Pancreas (tissue), 10 donors: ENCODE data around the gene PROSER1. TPM values are rescaled to one million over a fixed set of nuclear protein-coding genes. Genes with fewer than 3 reads are reported as not detected.

Source experiments
- ATAC-seq, 4 donors: fragments of 200-7000 bp; cut with Tn5 transposase; one replicate each; pipeline versions ENCODE4 v1.8.0 to v1.9.1; 2020; ENCODE audit warnings: mild to moderate bottlenecking in 4 of 4, moderate library complexity in 4 of 4
- DNase-seq, 6 donors: peaks; one replicate each; pipeline ENCODE4 v3.0.0-alpha.2; 2020
- FAIRE-seq: peaks from 2 replicates; lab custom pipeline; 2012; peaks lifted over from hg19 to GRCh38; lab: Jason Lieb, UNC
- H3K27ac ChIP-seq, 4 donors: fragments of 200-600 bp; sonication (generic); 1 replicate in 3 of 4; 2 replicates in 1 of 4; pipeline versions ENCODE4 v1.5.0 to v1.8.0; 2020
- H3K27me3 ChIP-seq, 4 donors: fragments of 200-600 bp; one replicate each; pipeline ENCODE4 v1.8.0; 2021
- H3K36me3 ChIP-seq, 3 donors: fragments of 200-600 bp; sonication (generic) in 1 of 3; one replicate each; pipeline versions ENCODE4 v1.5.0 to v1.8.0; 2020 to 2021
- H3K4me1 ChIP-seq, 3 donors: fragments of 200-600 bp; one replicate each; pipeline ENCODE4 v1.8.0; 2021
- H3K4me3 ChIP-seq, 4 donors: fragments of 200-600 bp; sonication (generic) in 2 of 4; one replicate each; pipeline versions ENCODE4 v1.5.0 to v1.8.0; 2020 to 2021
- H3K9me3 ChIP-seq, 4 donors: fragments of 200-600 bp; one replicate each; pipeline ENCODE4 v1.8.0; 2021
- WGBS, 2 donors: extraction: QIAGEN DNeasy Blood & Tissue Kit; methylation state at CpG; one replicate each; pipeline ENCODE4 v1.1.7; 2013; 5-methylcytosine and 5-hydroxymethylcytosine counted together
- intact Hi-C, 3 donors: fragments of 100-400 bp; cut with DNase I; formaldehyde crosslinking; loops; one replicate each; pipeline versions ENCODE4 v1.11.1 to v1.14.2; 2022
- polyA plus RNA-seq, 2 donors: library from polyadenylated mRNA; stranded (reverse); fragments of 200-250 nt; gene quantifications; one replicate each; pipeline ENCODE4 v1.2.3, GENCODE V29; 2013
- total RNA-seq, 6 donors: library from RNA; stranded (reverse); fragmentation: NEBNext Ultra II Directional in 4 of 6; extraction: Animal tissue kit (Norgen Biotek cat#: 25700) in 4 of 6; gene quantifications; one replicate each; pipeline versions ENCODE4 v1.2.1 to v1.2.4, GENCODE V29; 2021 to 2023
- TF ChIP-seq, protein P1 (sequence below), 4 donors: fragments of 200-600 bp; sonication (generic) in 3 of 4; IDR thresholded peaks; one replicate each; pipeline versions ENCODE4 v1.5.0 to v1.8.0; 2021; ENCODE audit warnings: antibody characterized with exemption in 4 of 4
- donor health status: healthy with polysubstance abuse.
- donor health status: DM: no; HTN: no; CAD: no; lungs with moderate emphysema.
- donor health status: DM: no; HTN: no; CAD: no.
- donor health status: control.
- donor health status: control.
- donor health status: Bipolar disorder and iron deficiency.
- donor health status: DM: yes; HTN: yes; CAD: no.
- donor health status: DM: no; HTN: no; CAD: no.
- donor health status: DM: no; HTN: no; CAD: no.
- donor health status: DM: yes; HTN: yes; CAD: no.

The PROSER1 gene
- total and polyA plus RNA-seq, 8 donors = 10.9 to 21.6 (median 17.9) TPM

DNA sequence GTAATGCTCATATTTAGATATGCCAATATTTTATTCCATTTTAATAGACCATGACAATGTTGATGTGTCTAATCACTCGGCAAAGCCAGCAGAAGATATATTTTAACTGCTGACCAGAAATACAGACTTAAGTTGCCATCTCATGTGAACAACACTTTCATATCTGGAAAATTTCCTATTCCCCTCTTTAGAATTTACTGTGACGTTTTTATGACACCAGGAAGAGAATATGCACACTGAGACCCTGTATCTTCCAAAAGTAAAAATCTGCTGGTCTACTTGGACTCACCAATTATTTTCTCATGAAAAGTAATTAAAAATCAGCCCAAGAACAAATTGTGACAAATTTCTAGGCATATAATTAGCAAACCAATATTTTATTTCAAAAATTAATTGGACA is 2.1 kb downstream of the PROSER1 start:
- Histone ChIP-seq H3K4me3 (peak overlapping the region in 3 of 4 donors; percentile 65 to 78 (median 68)), H3K36me3 (no peaks in the 10 kb centered on the region), H3K4me1 (peaks cover 0 to 24% (median 8%) of the 10 kb centered on the region in 3 donors), H3K27ac (no peak overlapping the region), H3K9me3 (no peaks in the 10 kb centered on the region), H3K27me3 (no peaks in the 10 kb centered on the region)
- DNase-seq = no peak
- FAIRE-seq = no peak
- TF ChIP-seq, protein P1, sequence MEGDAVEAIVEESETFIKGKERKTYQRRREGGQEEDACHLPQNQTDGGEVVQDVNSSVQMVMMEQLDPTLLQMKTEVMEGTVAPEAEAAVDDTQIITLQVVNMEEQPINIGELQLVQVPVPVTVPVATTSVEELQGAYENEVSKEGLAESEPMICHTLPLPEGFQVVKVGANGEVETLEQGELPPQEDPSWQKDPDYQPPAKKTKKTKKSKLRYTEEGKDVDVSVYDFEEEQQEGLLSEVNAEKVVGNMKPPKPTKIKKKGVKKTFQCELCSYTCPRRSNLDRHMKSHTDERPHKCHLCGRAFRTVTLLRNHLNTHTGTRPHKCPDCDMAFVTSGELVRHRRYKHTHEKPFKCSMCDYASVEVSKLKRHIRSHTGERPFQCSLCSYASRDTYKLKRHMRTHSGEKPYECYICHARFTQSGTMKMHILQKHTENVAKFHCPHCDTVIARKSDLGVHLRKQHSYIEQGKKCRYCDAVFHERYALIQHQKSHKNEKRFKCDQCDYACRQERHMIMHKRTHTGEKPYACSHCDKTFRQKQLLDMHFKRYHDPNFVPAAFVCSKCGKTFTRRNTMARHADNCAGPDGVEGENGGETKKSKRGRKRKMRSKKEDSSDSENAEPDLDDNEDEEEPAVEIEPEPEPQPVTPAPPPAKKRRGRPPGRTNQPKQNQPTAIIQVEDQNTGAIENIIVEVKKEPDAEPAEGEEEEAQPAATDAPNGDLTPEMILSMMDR (IDR thresholded peaks at IDR 0.05) = no peak
- 10 to 20% methylated on average over 2 of the region's 2 CpGs for WGBS, 2 donors
- no peak for ATAC-seq
- intact Hi-C loops = no loop called here

DNA sequence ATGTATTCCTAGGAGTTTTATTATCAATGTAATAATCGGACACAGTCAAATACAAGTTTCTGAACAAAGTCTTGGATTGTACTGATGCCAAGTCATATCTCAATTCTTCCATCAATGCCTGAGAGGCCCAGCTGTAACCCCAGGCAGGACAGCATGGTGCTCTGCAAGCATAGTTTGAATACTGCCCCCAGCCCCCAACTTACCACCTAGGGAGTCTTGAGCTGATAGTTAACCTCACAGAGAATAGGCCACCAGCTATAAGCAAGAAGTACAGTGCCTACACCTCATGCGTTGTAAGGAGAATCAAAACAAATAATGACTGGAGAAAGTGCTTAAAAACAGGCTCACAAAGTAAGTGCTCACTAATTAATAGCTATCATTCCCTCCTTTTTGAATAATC is 2.7 kb downstream of the PROSER1 start:
- peaks cover 0 to 22% (median 8%) of the 10 kb centered on the region in 3 donors for H3K4me1 ChIP-seq
- 17 to 22% methylated on average over 2 of the region's 2 CpGs for WGBS, 2 donors
- FAIRE-seq = no peak

DNA sequence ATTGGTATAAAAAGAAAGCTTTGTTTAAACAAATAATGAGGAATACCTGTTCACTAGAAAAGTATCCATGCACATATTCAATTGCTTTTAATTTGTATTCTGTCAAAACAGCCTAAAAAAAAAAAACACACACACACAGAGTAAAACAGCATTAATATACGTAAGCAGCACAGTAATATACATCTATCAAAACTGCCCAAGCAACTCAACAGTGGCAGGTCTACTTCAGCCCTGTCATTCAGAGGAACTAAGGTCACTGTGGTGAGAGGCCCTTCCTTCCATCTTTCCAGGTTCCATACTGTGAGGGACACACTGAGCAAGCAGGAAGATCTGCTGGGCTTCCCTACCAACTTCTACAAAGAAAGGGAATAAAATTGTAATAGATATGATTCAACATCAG is 3.8 kb downstream of the PROSER1 start:
- Histone ChIP-seq H3K27ac (no peak overlapping the region), H3K27me3 (no peaks in the 10 kb centered on the region), H3K9me3 (no peaks in the 10 kb centered on the region), H3K4me1 (peaks cover 0 to 12% (median 8%) of the 10 kb centered on the region in 3 donors), H3K4me3 (no peak overlapping the region), H3K36me3 (no peaks in the 10 kb centered on the region)
- FAIRE-seq (no peak), ATAC-seq (no peak), DNase-seq (no peak)
- intact Hi-C loops = no loop called here
- 81 to 87% methylated on average over 1 of the region's 1 CpG for WGBS, 2 donors
- TF ChIP-seq, protein P1 (IDR thresholded peaks at IDR 0.05) = no peak

More for the DNA sequence above, 2.7 kb downstream of the PROSER1 start:
- Histone ChIP-seq H3K9me3 (no peaks in the 10 kb centered on the region), H3K36me3 (no peaks in the 10 kb centered on the region), H3K4me3 (peak overlapping the region in 2 of 4 donors; percentile 65 to 68), H3K27ac (no peak overlapping the region), H3K27me3 (no peaks in the 10 kb centered on the region)
- no peak for DNase-seq
- TF ChIP-seq, protein P1 (IDR thresholded peaks at IDR 0.05) = no peak
- intact Hi-C loops = no loop called here
- no peak for ATAC-seq

DNA sequence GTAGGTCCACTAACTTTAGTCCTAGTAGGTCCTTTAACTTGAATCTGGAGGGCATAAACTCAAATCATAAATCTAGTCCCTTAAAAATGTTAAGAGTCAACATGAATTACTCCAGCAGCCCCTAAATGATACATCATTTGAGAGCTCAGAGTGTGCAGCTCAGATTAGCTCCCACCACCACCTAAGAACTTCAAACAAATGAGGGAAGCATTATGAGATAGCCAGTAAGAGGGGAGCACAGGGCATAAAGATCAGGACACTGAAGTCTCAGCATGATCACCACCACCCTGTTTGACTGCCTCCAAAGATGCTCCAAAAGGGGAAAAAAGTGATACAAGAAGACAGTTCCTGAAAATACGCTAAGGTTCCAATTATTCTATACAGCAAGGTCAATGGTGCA is 5.7 kb downstream of the PROSER1 start:
- intact Hi-C loops = no loop called here
- H3K4me1 ChIP-seq = peaks cover 0 to 12% (median 8%) of the 10 kb centered on the region in 3 donors
- TF ChIP-seq, protein P1 (IDR thresholded peaks at IDR 0.05) = no peak
- no peaks in the 10 kb centered on the region for H3K9me3 ChIP-seq
- no peak overlapping the region for H3K27ac ChIP-seq
- no peaks in the 10 kb centered on the region for H3K27me3 ChIP-seq
- no peak overlapping the region for H3K4me3 ChIP-seq
- ATAC-seq = no peak
- DNase-seq = no peak
- peaks cover 0 to 12% (median 4%) of the 10 kb centered on the region in 3 donors for H3K36me3 ChIP-seq
- FAIRE-seq = no peak
- 93 to 98% methylated on average over 1 of the region's 1 CpG for WGBS, 2 donors

DNA sequence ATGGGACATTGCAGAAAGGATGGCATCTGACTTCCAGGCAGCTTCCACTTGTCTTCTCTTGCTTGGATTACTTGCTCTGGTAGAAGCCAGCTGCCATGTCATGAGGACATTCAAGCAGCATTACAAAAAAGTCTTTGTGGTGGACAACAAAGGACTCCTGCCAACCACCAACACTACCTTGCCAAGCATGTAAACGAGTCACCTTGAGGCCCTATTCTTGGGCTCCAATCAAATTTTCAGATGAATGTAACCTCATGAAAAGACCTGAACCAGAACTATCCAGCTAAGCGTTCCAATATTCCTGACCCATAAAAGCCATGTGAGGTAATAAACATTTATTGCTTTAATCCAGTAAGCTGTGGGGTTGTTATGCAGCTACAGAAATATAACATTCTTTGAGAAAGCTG is 12.5 kb downstream of the PROSER1 start:
- no peaks in the 10 kb centered on the region for H3K27me3 ChIP-seq
- ATAC-seq = no peak
- H3K27ac ChIP-seq = no peak overlapping the region
- TF ChIP-seq, protein P1 (IDR thresholded peaks at IDR 0.05) = no peak
- 54% methylated on average over 2 of the region's 2 CpGs for WGBS, 2 donors
- no peak overlapping the region for H3K4me3 ChIP-seq
- H3K9me3 ChIP-seq = no peaks in the 10 kb centered on the region
- no peak for DNase-seq
- FAIRE-seq = no peak
- intact Hi-C loops = no loop called here
- peaks cover 0 to 40% (median 12%) of the 10 kb centered on the region in 3 donors for H3K36me3 ChIP-seq
- peaks cover 0 to 7% (median 0%) of the 10 kb centered on the region in 3 donors for H3K4me1 ChIP-seq
